HG03066 (cell line): ENCODE results near the gene ADRM1.

Experiments
- ATAC-seq: cut with Tn5 transposase; IDR thresholded peaks from one replicate; pipeline ENCODE4 v1.9.1; 2021; ENCODE audit warnings: low read depth; ENCODE audit not compliant: unreplicated experiment

ADRM1 gene

DNA sequence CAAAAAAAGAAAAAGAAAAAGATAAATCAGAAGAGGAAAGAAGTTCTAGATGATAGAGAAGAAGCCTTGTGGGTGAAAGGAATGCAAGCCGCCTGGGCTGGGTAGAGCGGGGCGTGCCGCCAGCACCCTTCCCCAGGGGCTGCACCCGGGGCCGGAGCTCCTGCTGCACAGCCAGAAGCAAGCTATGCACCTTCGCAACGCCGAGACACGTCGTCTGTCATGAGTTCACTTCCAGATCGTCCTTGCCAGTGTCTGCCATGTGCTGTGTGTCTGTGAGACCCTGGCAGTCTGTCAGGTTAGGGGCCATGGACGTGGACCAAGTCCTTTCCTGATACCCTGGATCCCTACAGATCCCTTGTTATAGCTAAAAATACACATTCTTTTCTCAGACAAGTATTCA, 25.5 kb upstream of the ADRM1 start:
- ATAC-seq, result no peak

- no peak for ATAC-seq
Observed at GRCh38 chr20:62280303-62280702, 22.5 kb upstream of the ADRM1 start.

- no peak for ATAC-seq
Observed at GRCh38 chr20:62281161-62281933, 21.4 kb upstream of the ADRM1 start.

DNA sequence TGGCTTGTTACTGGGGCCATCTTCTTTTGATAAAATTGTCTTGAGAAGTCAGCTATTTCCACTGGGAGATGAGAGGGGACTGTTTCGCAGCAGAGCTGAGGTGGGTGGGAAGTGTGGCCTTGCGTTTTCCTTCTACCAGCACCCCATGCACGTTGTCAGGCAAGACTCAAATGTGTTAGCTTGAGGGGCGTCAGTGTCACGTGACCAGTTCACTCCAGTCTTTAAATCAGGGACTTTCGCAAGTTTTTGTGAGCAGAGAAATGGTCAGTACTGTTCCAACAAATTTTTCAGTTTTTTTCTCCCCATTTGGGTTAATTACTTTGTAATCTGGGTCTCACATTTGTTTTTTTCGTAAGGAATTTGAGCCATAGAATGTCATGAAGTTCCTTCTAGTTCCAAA, 20.7 kb upstream of the ADRM1 start:
- no peak for ATAC-seq

DNA sequence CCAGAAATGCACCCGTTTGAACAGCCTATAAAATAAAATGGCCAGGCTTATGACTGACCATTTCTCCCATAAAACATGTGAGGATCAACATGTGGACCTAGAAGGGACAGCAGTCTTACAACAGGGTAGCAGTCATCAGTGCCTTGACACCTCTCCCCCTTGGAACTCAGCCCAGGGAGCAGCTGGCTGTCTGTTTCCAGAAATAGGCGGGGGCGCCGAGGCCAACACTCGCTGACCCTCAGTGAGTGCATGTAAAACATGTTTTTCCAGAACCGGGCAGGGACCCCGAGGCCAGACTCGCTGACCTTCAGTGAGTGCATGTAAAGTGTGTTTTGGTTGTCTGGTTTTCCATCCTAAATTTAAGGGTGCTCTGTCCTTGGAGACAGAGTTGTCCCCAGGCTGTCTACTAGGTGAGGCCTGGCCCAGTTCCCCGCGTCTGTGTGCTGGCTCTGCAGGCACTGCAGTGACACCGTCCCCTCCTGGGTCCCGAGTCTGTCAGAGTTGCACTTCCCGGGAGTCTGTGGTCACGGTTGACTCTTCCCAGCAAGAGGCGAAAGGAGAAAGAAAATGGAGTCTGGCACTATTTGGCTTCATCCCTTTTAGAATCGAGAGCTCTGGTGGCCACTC, 19.8 kb upstream of the ADRM1 start:
- no peak for ATAC-seq

DNA sequence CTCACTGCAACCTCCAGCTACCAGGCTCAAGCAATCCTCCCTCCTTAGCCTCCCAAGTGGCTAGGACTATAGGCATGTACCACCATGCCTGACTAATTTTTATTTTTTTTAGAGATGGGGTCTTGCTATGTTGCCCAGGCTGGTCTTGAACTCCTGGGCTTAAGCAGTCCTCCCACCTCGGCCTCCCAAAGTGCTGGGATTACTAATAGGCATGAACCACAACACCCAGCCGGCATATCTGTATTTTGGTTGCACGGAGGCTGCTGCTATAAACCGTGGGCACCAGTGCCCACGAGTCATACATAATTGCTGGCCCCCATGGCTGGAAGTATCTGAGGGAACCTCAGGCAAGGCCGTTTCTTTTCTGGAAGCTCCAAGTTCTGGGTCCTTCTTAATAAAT, 18.3 kb upstream of the ADRM1 start:
- no peak for ATAC-seq

DNA sequence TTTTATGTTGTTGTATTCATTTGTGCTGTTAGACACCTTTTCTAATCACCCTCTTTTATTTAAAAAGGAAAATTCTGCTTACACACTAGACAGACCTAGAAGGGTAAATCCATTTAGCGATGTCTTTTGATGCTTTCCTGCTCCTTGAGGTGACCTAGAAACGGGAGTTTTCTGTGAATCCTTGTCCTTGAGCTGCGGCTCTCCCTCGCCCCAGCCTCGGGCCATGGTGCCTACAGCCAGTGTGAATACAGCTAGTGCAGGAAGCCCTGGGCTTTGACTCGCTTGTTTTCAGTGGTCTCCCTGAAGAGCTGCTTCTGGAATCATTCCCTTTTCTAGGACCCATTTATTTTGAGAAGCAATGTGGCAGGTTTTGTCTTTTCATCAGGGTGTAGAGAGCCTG, 17.6 kb upstream of the ADRM1 start:
- no peak for ATAC-seq

DNA sequence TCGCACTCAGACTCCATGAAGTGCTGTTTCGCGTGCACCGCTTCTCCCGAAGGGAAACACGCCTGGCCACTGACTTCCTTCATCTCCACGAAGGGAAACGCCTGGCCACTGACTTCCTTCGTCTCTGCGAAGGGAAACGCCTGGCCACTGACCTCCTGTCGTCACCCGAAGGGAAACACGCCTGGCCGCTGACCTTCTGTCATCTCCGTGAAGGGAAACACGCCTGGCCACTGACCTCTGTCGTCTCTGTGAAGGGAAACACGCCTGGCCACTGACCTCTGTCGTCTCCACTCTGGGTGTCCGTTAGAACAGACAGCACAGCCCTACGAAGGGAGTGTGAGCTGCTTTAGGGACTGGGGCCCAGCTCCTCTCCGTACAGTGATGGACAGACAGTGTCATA, 17.1 kb upstream of the ADRM1 start:
- ATAC-seq, result no peak

GRCh38 chr20:62286493-62287064, 16.2 kb upstream of the ADRM1 start:
- no peak for ATAC-seq

DNA sequence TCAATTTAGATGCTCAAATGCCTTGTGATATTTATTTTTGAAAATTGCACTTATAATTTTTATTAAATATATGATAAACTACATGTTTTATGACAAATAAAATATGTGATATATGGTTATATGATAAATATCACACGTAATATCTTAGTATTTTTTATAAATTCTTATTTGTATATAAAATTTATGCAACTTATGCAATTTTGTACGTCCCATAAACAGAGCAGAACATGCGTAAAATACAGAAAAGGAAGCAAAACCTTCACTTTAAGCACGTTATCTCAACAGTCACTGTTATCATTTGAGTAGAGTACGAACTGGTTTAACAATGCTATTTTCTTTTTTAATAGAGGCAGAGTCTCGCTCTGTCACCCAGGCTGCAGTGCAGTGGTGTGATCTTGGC, 15.7 kb upstream of the ADRM1 start:
- no peak for ATAC-seq

DNA sequence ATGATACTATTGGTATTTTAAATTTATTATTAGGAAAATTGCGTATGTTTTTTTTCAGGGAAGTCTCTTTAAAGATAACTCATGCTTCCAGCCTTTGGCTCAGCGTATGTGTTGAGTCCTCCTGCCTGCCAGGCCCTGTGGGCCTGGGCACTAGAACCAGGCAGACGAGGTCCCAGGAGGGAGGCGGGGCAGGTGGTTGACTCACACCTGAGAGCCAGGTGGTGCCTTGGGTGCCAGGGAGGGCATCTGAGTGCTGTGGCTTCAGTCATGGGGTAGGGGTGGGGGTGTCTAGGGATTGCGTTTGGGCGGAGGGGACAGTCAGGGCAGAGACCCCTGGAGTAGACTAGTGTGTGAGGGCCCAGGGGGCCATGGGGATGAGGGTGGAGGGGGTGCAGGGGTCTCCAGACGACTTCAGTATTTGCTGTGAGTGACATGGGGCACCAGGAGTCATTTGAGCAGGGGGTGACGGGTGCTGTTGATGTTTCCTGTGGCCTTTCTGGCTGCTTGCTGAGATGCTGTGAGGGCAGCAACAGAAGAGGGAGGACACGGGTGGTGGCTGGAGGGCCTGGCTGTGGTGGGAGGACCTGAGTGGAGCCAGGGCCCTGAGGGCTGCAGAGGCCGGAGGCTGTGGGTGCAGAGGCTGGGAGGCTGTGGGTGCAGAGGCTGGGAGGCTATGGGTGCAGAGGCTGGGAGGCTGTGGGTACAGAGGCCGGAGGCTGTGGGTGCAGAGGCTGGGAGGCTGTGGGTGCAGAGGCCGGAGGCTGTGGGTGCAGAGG, 14.8 kb upstream of the ADRM1 start:
- ATAC-seq, result no peak

DNA sequence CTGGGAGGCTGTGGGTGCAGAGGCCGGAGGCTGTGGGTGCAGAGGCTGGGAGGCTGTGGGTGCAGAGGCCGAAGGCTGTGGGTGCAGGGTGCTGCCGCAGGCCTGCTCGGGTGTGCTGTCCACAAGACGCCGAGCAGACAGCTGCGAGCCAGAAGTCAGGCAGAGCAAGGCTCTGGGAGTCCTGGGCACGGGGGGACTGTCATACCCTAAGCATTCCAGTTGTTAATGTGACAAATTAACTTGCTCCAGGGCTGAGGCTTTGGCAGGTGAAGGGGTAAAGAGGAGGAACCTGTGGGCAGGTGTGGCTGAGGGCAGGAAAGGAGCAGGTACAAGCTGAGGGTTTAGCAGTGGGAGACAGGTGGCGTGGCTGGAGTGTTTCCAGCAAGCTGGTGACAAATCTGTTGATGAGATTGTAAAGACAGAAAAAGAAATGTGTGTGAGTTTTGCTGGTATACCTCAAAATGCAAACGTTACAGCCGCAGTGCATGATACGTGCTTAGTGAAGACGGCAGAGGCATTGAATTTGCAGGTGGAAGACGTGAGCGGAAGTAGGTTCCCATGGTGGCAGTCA, 14.2 kb upstream of the ADRM1 start:
- no peak for ATAC-seq

GRCh38 chr20:62289131-62289530, 13.7 kb upstream of the ADRM1 start:
- ATAC-seq, result no peak

- ATAC-seq, result no peak
Observed at GRCh38 chr20:62289898-62290297, 12.9 kb upstream of the ADRM1 start.

GRCh38 chr20:62291251-62292066, 11.3 kb upstream of the ADRM1 start:
- no peak for ATAC-seq

GRCh38 chr20:62292108-62292507, 10.7 kb upstream of the ADRM1 start:
- no peak for ATAC-seq

GRCh38 chr20:62293111-62293784, 9.5 kb upstream of the ADRM1 start:
- ATAC-seq, result no peak

DNA sequence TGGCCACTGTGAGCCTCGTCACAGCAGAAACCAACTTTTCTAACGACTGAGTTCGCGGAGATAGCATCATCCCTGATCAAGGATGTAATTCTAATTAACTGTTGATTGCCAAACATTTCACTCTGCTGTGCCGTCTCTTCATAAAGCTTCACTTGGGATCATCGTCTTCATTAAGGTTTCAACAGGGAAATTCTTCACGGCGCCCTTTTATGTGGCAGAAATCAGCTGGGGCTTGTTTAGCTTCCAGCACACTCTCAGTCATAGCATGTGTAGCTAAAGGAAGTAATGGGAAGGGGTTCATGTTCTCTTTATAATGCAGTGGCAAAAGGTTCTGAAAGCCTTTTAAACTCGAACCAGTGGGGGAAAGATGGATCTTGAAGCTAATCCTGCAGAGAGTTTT, 8.9 kb upstream of the ADRM1 start:
- no peak for ATAC-seq

GRCh38 chr20:62294516-62294915, 8.3 kb upstream of the ADRM1 start:
- no peak for ATAC-seq
